K562 (cell line): Measurements from ENCODE around the gene LLPH. TPM values are rescaled to one million over a fixed set of nuclear protein-coding genes. Genes with fewer than 3 reads are reported as not detected.

Source experiments
- ARID2 ChIP-seq: fragments of 450-650 bp; IDR thresholded peaks from 2 replicates; pipeline ENCODE4 v1.6.1; 2017; ENCODE audit warnings: antibody characterized with exemption, mild to moderate bottlenecking
- BRCA1 ChIP-seq, 2 experiments: fragments of 450-650 bp in 1 of 2; sonication (generic) in 1 of 2; formaldehyde crosslinking in 1 of 2; IDR thresholded peaks; 2 replicates each; pipeline versions ENCODE4 v1.5.0 to v1.6.1; 2017 to 2020; ENCODE audit warnings: mild to moderate bottlenecking in 1 of 2, missing genetic modification reagents in 1 of 2
- DLX4 ChIP-seq: fragments of 250-450 bp; sonication (Bioruptor Pico); IDR thresholded peaks from 2 replicates; pipeline ENCODE4 v1.6.1; 2021; ENCODE audit warnings: mild to moderate bottlenecking
- ERF ChIP-seq: fragments of 450-650 bp; formaldehyde crosslinking; IDR thresholded peaks from 2 replicates; pipeline ENCODE4 v1.4.0; 2020; ENCODE audit warnings: mild to moderate bottlenecking, mixed read lengths
- HDGF ChIP-seq: fragments of 450-650 bp; IDR thresholded peaks from 2 replicates; pipeline ENCODE4 v1.6.1; 2016
- KAT2B ChIP-seq: IDR thresholded peaks from one replicate; pipeline ENCODE4 v1.6.1; 2012; ENCODE audit warnings: low read depth, mild to moderate bottlenecking, control low read depth, inconsistent platforms, low read length, moderate library complexity
- PTRF ChIP-seq: fragments of 450-650 bp; IDR thresholded peaks from 2 replicates; pipeline ENCODE4 v1.6.1; 2016; ENCODE audit warnings: mild to moderate bottlenecking, missing genetic modification characterization, missing compliant biosample characterization
- RBM25 ChIP-seq: fragments of 200-400 bp; formaldehyde crosslinking; IDR thresholded peaks from 2 replicates; pipeline ENCODE4 v1.6.1; 2018; ENCODE audit warnings: low read length, low read depth, moderate library complexity; ENCODE audit not compliant: severe bottlenecking
- RNF219 ChIP-seq: fragments of 250-450 bp; sonication (Bioruptor Pico); IDR thresholded peaks from 2 replicates; pipeline ENCODE4 v1.5.0; 2022; ENCODE audit warnings: mild to moderate bottlenecking
- SIN3A ChIP-seq, 2 experiments: fragments of 150-350 bp in 1 of 2; IDR thresholded peaks; 2 replicates each; pipeline ENCODE4 v1.6.1; 2011 to 2016; ENCODE audit warnings: borderline replicate concordance in 2 of 2, low read depth in 2 of 2, low read length in 2 of 2, mild to moderate bottlenecking in 2 of 2, moderate library complexity in 2 of 2; ENCODE audit not compliant: control insufficient read depth in 1 of 2
- TCF3 ChIP-seq: sonication (generic); formaldehyde crosslinking; IDR thresholded peaks from 2 replicates; pipeline ENCODE4 v1.4.0; 2020; ENCODE audit warnings: mild to moderate bottlenecking, missing genetic modification reagents
- ZEB2 ChIP-seq: fragments of 450-650 bp; IDR thresholded peaks from 2 replicates; pipeline ENCODE4 v1.6.1; 2016
- ZFP30 ChIP-seq: fragments of 250-450 bp; sonication (Bioruptor Pico); IDR thresholded peaks from 2 replicates; pipeline ENCODE4 v1.8.0; 2022; ENCODE audit warnings: moderate library complexity, mild to moderate bottlenecking, inconsistent platforms, borderline replicate concordance
- ZNF232 ChIP-seq: sonication (generic); formaldehyde crosslinking; IDR thresholded peaks from 2 replicates; pipeline ENCODE4 v1.8.0; 2022; ENCODE audit warnings: mild to moderate bottlenecking, missing genetic modification reagents
- ZNF778 ChIP-seq: fragments of 450-650 bp; formaldehyde crosslinking; IDR thresholded peaks from 2 replicates; pipeline ENCODE4 v1.4.0; 2020; ENCODE audit warnings: mild to moderate bottlenecking, moderate library complexity
- ZNF830 ChIP-seq: fragments of 250-450 bp; sonication (Bioruptor Pico); IDR thresholded peaks from 2 replicates; pipeline ENCODE4 v1.5.0; 2021; ENCODE audit warnings: mild to moderate bottlenecking
- polyA plus RNA-seq, 8 experiments: library from polyadenylated mRNA; depleted of rRNA in 4 of 8; stranded (reverse) in 5 of 8; unstranded in 3 of 8; fragments of >200 nt; fragmentation: Nextera tagmentation in 2 of 8; fragmentation: Illumina TruSeq in 1 of 8; extraction: Ambion mirVana in 2 of 8; extraction: Trizol in 1 of 8; gene quantifications; 2 replicates each; pipeline versions ENCODE4 v1.2.1 to v1.2.3, GENCODE V29; 2011 to 2014; ENCODE audit warnings: inconsistent platforms in 1 of 8, missing spikeins in 1 of 8
- total RNA-seq, 7 experiments: library from RNA; depleted of rRNA in 6 of 7; stranded (reverse); fragments of >200 nt in 6 of 7; fragmentation: Illumina TruSeq in 2 of 7; extraction: Trizol in 2 of 7; gene quantifications; 2 replicates each; pipeline versions ENCODE4 v1.2.1 to v1.2.3, GENCODE V29; 2011 to 2021; ENCODE audit warnings: low replicate concordance in 1 of 7
- TF ChIP-seq, protein P1 (sequence below): fragments of 450-650 bp; IDR thresholded peaks from 2 replicates; pipeline ENCODE4 v1.6.1; 2018; ENCODE audit not compliant: partially characterized antibody
- TF ChIP-seq, protein P2 (sequence below): sonication (generic); formaldehyde crosslinking; IDR thresholded peaks from 2 replicates; pipeline ENCODE4 v1.8.1; 2023; ENCODE audit warnings: mild to moderate bottlenecking, missing genetic modification reagents

Gene LLPH
- total and polyA plus RNA-seq, 9 of the 15 experiments (the other 6 are each of a cell fraction or from before 2014, with no cell fraction given), result 19.1 to 87.3 (median 59.6) TPM

DNA sequence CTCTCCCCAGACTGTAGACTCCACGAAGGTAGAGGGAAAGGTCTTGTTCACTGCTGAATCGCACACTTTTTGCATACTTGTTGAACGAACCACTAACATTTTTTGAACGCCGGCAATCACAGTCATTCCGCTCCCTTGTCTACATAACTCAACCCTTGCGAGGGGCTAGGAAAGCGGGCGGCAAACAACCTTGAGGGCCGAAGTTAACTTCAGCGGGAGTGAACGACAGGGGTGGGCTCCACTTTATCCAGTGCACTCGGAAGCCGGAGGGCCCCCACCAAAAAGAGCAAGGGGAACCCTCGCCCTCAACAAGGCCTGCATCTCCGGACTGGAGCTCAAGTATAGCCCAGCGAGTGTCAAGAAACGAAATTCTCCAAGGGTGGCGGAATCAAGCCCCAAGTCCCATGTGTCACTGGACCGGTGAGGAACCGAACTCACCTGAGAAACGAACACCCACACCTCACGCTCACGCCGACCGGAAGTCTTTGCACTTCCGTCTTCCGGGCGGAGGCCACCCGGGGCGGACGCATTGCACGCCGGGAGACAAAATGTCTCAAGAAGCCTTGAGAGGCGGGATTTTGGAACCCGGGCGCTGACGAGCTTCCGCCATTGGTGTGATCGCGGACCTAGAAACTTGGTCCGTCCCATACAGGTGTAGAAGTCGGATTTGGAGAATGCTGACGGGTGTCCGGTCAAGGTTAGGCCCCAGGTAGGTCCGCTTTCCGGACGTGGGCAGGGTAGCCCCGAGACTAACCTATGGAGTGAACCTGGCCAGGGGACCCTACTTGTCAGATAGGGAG, at the start of gene LLPH (continued):
- TF ChIP-seq RBM25, result no peak
- TF ChIP-seq DLX4 (CRISPR knock-in tag), result no peak
- no peak for TF ChIP-seq RNF219 (CRISPR knock-in tag)
- no peak for TF ChIP-seq PTRF (tag)
- no peak for TF ChIP-seq TCF3 (CRISPR knock-in tag)
- TF ChIP-seq HDGF, result no peak
- TF ChIP-seq, protein P1, sequence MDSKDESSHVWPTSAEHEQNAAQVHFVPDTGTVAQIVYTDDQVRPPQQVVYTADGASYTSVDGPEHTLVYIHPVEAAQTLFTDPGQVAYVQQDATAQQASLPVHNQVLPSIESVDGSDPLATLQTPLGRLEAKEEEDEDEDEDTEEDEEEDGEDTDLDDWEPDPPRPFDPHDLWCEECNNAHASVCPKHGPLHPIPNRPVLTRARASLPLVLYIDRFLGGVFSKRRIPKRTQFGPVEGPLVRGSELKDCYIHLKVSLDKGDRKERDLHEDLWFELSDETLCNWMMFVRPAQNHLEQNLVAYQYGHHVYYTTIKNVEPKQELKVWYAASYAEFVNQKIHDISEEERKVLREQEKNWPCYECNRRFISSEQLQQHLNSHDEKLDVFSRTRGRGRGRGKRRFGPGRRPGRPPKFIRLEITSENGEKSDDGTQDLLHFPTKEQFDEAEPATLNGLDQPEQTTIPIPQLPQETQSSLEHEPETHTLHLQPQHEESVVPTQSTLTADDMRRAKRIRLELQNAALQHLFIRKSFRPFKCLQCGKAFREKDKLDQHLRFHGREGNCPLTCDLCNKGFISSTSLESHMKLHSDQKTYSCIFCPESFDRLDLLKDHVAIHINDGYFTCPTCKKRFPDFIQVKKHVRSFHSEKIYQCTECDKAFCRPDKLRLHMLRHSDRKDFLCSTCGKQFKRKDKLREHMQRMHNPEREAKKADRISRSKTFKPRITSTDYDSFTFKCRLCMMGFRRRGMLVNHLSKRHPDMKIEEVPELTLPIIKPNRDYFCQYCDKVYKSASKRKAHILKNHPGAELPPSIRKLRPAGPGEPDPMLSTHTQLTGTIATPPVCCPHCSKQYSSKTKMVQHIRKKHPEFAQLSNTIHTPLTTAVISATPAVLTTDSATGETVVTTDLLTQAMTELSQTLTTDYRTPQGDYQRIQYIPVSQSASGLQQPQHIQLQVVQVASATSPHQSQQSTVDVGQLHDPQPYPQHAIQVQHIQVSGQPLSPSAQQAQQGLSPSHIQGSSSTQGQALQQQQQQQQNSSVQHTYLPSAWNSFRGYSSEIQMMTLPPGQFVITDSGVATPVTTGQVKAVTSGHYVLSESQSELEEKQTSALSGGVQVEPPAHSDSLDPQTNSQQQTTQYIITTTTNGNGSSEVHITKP, result peak; percentile 55
- TF ChIP-seq ERF (CRISPR knock-in tag), result no peak
- TF ChIP-seq ZFP30 (CRISPR knock-in tag), result no peak
- no peak for TF ChIP-seq KAT2B
- TF ChIP-seq, protein P2, sequence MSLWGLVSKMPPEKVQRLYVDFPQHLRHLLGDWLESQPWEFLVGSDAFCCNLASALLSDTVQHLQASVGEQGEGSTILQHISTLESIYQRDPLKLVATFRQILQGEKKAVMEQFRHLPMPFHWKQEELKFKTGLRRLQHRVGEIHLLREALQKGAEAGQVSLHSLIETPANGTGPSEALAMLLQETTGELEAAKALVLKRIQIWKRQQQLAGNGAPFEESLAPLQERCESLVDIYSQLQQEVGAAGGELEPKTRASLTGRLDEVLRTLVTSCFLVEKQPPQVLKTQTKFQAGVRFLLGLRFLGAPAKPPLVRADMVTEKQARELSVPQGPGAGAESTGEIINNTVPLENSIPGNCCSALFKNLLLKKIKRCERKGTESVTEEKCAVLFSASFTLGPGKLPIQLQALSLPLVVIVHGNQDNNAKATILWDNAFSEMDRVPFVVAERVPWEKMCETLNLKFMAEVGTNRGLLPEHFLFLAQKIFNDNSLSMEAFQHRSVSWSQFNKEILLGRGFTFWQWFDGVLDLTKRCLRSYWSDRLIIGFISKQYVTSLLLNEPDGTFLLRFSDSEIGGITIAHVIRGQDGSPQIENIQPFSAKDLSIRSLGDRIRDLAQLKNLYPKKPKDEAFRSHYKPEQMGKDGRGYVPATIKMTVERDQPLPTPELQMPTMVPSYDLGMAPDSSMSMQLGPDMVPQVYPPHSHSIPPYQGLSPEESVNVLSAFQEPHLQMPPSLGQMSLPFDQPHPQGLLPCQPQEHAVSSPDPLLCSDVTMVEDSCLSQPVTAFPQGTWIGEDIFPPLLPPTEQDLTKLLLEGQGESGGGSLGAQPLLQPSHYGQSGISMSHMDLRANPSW (CRISPR knock-in tag), result 0 out of 2 replicates have a peak, but pooled peaks have one; percentile 71
- TF ChIP-seq SIN3A (IDR thresholded peaks at IDR 0.05; ENCODE audit: borderline replicate concordance in 2 of 2, control insufficient read depth in 1 of 2, low read depth in 2 of 2, low read length in 2 of 2), result peak; percentile 43 to 76; a peak in 2 of 4 replicates
- TF ChIP-seq ARID2, result no peak
- TF ChIP-seq ZEB2, result peak; percentile 64; the same call in 1 of the 2 replicates
- TF ChIP-seq ZNF778, result no peak
- no peak for TF ChIP-seq ZNF830 (CRISPR knock-in tag)
- TF ChIP-seq ZNF232, result no peak
- TF ChIP-seq BRCA1 (IDR thresholded peaks at IDR 0.05), result no peak
- TF ChIP-seq BRCA1 (CRISPR knock-in tag; IDR thresholded peaks at IDR 0.05), result no peak
